Measurements from ENCODE around the gene MAP3K14.

MAP3K14 gene

GRCh38 chr17:45223539-45224528, 93.0 kb downstream of the MAP3K14 start:
- H3K4me1 ChIP-seq (ENCODE audit: control insufficient read depth, insufficient read depth, low read length) = peaks cover 27% of the 10 kb centered on the region
- no peaks in the 10 kb centered on the region for H3K9me3 ChIP-seq (ENCODE audit: control insufficient read depth, insufficient read depth, low read depth, low read length)
- no peaks in the 10 kb centered on the region for H3K36me3 ChIP-seq (ENCODE audit: control insufficient read depth, insufficient read depth, low read length)
- H3K27ac ChIP-seq (ENCODE audit: low read depth, low read length) = no peak overlapping the region
- H3K9ac ChIP-seq (ENCODE audit: low read length) = no peak overlapping the region
- H3K27me3 ChIP-seq (ENCODE audit: control insufficient read depth, insufficient read depth, low read length) = peaks cover 64% of the 10 kb centered on the region
- H3K4me3 ChIP-seq (ENCODE audit: low read depth, low read length) = no peak overlapping the region

GRCh38 chr17:45222996-45223538, 93.8 kb downstream of the MAP3K14 start:
- Histone ChIP-seq H3K4me1 (ENCODE audit: control insufficient read depth, insufficient read depth, low read length) (peaks cover 19% of the 10 kb centered on the region), H3K9ac (ENCODE audit: low read length) (no peak overlapping the region), H3K9me3 (ENCODE audit: control insufficient read depth, insufficient read depth, low read depth, low read length) (no peaks in the 10 kb centered on the region), H3K27ac (ENCODE audit: low read depth, low read length) (no peak overlapping the region), H3K4me3 (ENCODE audit: low read depth, low read length) (peak overlapping the region; percentile 56), H3K36me3 (ENCODE audit: control insufficient read depth, insufficient read depth, low read length) (no peaks in the 10 kb centered on the region), H3K27me3 (ENCODE audit: control insufficient read depth, insufficient read depth, low read length) (peaks cover 64% of the 10 kb centered on the region)

- no peak overlapping the region for H3K27ac ChIP-seq (ENCODE audit: low read depth, low read length)
- H3K4me1 ChIP-seq (ENCODE audit: control insufficient read depth, insufficient read depth, low read length) = peaks cover 18% of the 10 kb centered on the region
- no peaks in the 10 kb centered on the region for H3K9me3 ChIP-seq (ENCODE audit: control insufficient read depth, insufficient read depth, low read depth, low read length)
- H3K27me3 ChIP-seq (ENCODE audit: control insufficient read depth, insufficient read depth, low read length) = peaks cover 64% of the 10 kb centered on the region
- H3K4me3 ChIP-seq (ENCODE audit: low read depth, low read length) = peak overlapping the region; percentile 56
- no peaks in the 10 kb centered on the region for H3K36me3 ChIP-seq (ENCODE audit: control insufficient read depth, insufficient read depth, low read length)
- H3K9ac ChIP-seq (ENCODE audit: low read length) = no peak overlapping the region
These were observed 94.4 kb downstream of the MAP3K14 start for GRCh38 chr17:45222289-45222995.

- H3K36me3 ChIP-seq (ENCODE audit: control insufficient read depth, insufficient read depth, low read length) = no peaks in the 10 kb centered on the region
- H3K27me3 ChIP-seq (ENCODE audit: control insufficient read depth, insufficient read depth, low read length) = peaks cover 64% of the 10 kb centered on the region
- peaks cover 18% of the 10 kb centered on the region for H3K4me1 ChIP-seq (ENCODE audit: control insufficient read depth, insufficient read depth, low read length)
- H3K27ac ChIP-seq (ENCODE audit: low read depth, low read length) = no peak overlapping the region
- peak overlapping the region; percentile 56 for H3K4me3 ChIP-seq (ENCODE audit: low read depth, low read length)
- no peak overlapping the region for H3K9ac ChIP-seq (ENCODE audit: low read length)
- H3K9me3 ChIP-seq (ENCODE audit: control insufficient read depth, insufficient read depth, low read depth, low read length) = no peaks in the 10 kb centered on the region
These were observed 94.9 kb downstream of the MAP3K14 start for GRCh38 chr17:45222014-45222288.

- Histone ChIP-seq H3K27me3 (ENCODE audit: control insufficient read depth, insufficient read depth, low read length) (peaks cover 64% of the 10 kb centered on the region), H3K36me3 (ENCODE audit: control insufficient read depth, insufficient read depth, low read length) (no peaks in the 10 kb centered on the region), H3K4me3 (ENCODE audit: low read depth, low read length) (peak within 1 kb of the TSS; percentile 56), H3K27ac (ENCODE audit: low read depth, low read length) (no peak within 1 kb of the TSS), H3K4me1 (ENCODE audit: control insufficient read depth, insufficient read depth, low read length) (peaks cover 17% of the 10 kb centered on the region), H3K9ac (ENCODE audit: low read length) (no peak within 1 kb of the TSS), H3K9me3 (ENCODE audit: control insufficient read depth, insufficient read depth, low read depth, low read length) (no peaks in the 10 kb centered on the region)
These were observed 95.5 kb downstream of the MAP3K14 start, which contains the start of gene FMNL1 for GRCh38 chr17:45221081-45222013. TSS of gene FMNL1 (plus strand) at chr17:45221885. CDS start at chr17:45222125, 240 bp downstream.

- Histone ChIP-seq H3K36me3 (ENCODE audit: control insufficient read depth, insufficient read depth, low read length) (no peaks in the 10 kb centered on the region), H3K4me1 (ENCODE audit: control insufficient read depth, insufficient read depth, low read length) (peaks cover 9% of the 10 kb centered on the region), H3K9me3 (ENCODE audit: control insufficient read depth, insufficient read depth, low read depth, low read length) (no peaks in the 10 kb centered on the region), H3K9ac (ENCODE audit: low read length) (no peak overlapping the region), H3K27me3 (ENCODE audit: control insufficient read depth, insufficient read depth, low read length) (peaks cover 59% of the 10 kb centered on the region), H3K27ac (ENCODE audit: low read depth, low read length) (no peak overlapping the region), H3K4me3 (ENCODE audit: low read depth, low read length) (no peak overlapping the region)
These were observed 96.7 kb downstream of the MAP3K14 start for GRCh38 chr17:45220079-45220478.

GRCh38 chr17:45218895-45219661, 97.7 kb downstream of the MAP3K14 start:
- no peaks in the 10 kb centered on the region for H3K9me3 ChIP-seq (ENCODE audit: control insufficient read depth, insufficient read depth, low read depth, low read length)

More at GRCh38 chr17:45218895-45219661, 97.7 kb downstream of the MAP3K14 start:
- Histone ChIP-seq H3K4me1 (ENCODE audit: control insufficient read depth, insufficient read depth, low read length) (peaks cover 9% of the 10 kb centered on the region), H3K36me3 (ENCODE audit: control insufficient read depth, insufficient read depth, low read length) (no peaks in the 10 kb centered on the region), H3K4me3 (ENCODE audit: low read depth, low read length) (no peak overlapping the region), H3K9ac (ENCODE audit: low read length) (no peak overlapping the region), H3K27ac (ENCODE audit: low read depth, low read length) (no peak overlapping the region), H3K27me3 (ENCODE audit: control insufficient read depth, insufficient read depth, low read length) (peaks cover 50% of the 10 kb centered on the region)
